ACC112 (cell line): ENCODE data around the gene SCUBE3.
A peak's percentile ranks its signal among the peaks of the same experiment; 100 is the strongest.

Experiments used
- H2AFZ ChIP-seq: fragments of 200-600 bp; sonication (generic); one replicate; pipeline ENCODE4 v1.6.0; 2017; ENCODE audit warnings: antibody characterized with exemption, low read length; ENCODE audit not compliant: unreplicated experiment
- H3K27ac ChIP-seq: fragments of 200-600 bp; sonication (generic); 2 replicates; pipeline ENCODE4 v1.5.1; 2014; ENCODE audit warnings: low read depth, mild to moderate bottlenecking, antibody characterized with exemption, low read length, moderate library complexity
- H3K27me3 ChIP-seq: fragments of 200-600 bp; sonication (generic); 2 replicates; pipeline ENCODE4 v1.6.1; 2014; ENCODE audit warnings: mild to moderate bottlenecking, antibody characterized with exemption, low read length, moderate library complexity, mixed read lengths; ENCODE audit not compliant: insufficient read depth
- H3K36me3 ChIP-seq: fragments of 200-600 bp; sonication (generic); 2 replicates; pipeline ENCODE4 v1.6.1; 2016; ENCODE audit warnings: mild to moderate bottlenecking, antibody characterized with exemption, low read length, moderate library complexity, mixed read lengths; ENCODE audit not compliant: insufficient read depth
- H3K4me1 ChIP-seq: fragments of 200-600 bp; sonication (generic); one replicate; pipeline ENCODE4 v1.6.1; 2016; ENCODE audit warnings: low read length, mixed read lengths; ENCODE audit not compliant: insufficient read depth, unreplicated experiment, control insufficient read depth
- H3K4me3 ChIP-seq: fragments of 200-600 bp; sonication (generic); 2 replicates; pipeline ENCODE4 v1.5.1; 2014; ENCODE audit warnings: mild to moderate bottlenecking, low read depth, low read length
- H3K79me2 ChIP-seq: fragments of 200-600 bp; sonication (generic); one replicate; pipeline ENCODE4 v1.6.0; 2016; ENCODE audit warnings: low read length; ENCODE audit not compliant: control insufficient read depth, unreplicated experiment, insufficient read depth

The SCUBE3 gene

DNA sequence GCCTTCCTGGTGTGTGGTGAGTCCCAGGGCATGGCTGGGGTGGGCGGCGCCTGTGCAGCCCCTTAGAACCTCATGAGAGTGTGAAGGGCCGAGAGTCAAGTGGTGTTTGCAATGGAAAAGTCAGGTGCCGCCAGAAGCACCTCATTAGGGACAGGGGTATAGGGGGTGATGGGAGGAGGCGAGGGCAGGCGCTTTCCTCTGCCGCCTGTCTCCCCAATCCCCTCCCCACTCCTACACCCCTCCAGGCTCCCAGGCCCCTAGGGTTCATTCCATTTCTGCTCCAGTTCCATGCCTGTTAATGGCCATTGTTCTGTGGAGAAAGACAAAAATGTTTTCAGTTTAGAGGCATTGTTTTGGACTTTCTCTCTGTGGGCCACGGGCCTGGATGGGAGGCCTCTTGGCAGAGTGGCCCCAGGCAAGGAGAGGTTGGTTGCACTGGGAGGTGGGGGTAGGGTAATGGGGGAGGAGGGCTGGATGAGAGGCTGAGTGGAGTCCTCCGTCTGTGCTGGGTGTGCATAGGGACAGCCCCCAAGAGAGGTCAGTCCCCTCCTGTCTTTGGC, 21.4 kb upstream of the SCUBE3 start:
- Histone ChIP-seq H3K4me3 (no peak overlapping the region), H3K79me2 (no peaks in the 10 kb centered on the region), H3K36me3 (no peaks in the 10 kb centered on the region), H3K4me1 (peaks cover 17% of the 10 kb centered on the region), H3K27ac (no peak overlapping the region), H3K27me3 (no peaks in the 10 kb centered on the region), H2AFZ (no peak overlapping the region)

DNA sequence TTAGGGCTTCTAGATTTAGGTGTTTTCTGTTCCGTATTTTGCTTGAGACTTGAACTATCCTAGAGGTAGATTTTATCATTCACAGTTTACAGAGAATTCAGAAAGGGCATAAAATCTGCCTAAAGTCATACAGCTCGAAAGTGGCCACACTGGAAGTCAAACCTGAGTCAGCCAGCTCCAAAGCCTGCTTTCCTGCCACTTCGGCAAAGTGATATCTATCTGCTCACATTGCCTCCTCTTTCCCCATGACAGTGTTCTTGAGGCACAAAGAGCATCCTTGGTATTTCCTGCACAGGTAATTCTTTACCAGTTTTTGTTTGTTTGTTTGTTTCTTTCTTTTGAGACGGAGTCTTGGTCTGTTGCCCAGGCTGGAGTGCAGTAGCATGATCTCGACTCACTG, 19.4 kb upstream of the SCUBE3 start:
- H2AFZ ChIP-seq: no peak overlapping the region
- peaks cover 17% of the 10 kb centered on the region for H3K4me1 ChIP-seq
- H3K79me2 ChIP-seq: no peaks in the 10 kb centered on the region

DNA sequence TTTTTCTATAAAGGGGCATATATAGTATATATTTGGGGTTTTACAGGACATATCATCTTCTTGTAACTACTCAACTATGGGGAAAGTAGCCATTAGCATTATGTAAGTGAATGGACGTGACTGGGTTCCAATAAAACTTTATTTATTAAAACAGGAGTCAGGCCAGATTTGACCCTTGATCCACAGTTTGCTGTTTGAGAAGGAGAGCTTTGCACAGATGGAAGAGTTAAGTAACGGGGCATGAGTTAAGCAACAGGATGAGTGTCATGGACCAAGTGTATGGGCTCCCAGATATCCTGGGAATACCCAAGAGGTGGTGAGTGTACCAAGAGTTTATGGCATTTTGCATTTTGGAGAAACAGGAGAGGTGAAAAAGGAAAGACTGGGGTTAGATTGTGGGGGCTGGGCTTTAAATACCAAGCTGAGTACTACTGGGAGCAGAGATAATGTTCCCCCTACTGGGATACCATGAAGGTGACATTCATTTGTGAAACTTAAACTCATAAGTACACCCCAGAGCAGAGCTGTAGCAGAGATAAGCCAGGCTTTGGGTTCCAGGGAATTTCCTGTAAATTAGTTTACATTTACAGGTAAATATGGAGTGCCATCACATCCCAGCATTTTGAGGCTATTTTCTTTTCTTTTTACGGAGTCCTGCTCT, 18.5 kb upstream of the SCUBE3 start:
- H2AFZ ChIP-seq: no peak overlapping the region
- no peak overlapping the region for H3K4me3 ChIP-seq
- no peaks in the 10 kb centered on the region for H3K27me3 ChIP-seq
- no peak overlapping the region for H3K27ac ChIP-seq
- H3K36me3 ChIP-seq: no peaks in the 10 kb centered on the region
- peaks cover 14% of the 10 kb centered on the region for H3K4me1 ChIP-seq
- no peaks in the 10 kb centered on the region for H3K79me2 ChIP-seq

More for the DNA sequence above, 19.4 kb upstream of the SCUBE3 start:
- H3K27me3 ChIP-seq: no peaks in the 10 kb centered on the region
- no peak overlapping the region for H3K4me3 ChIP-seq
- no peak overlapping the region for H3K27ac ChIP-seq
- no peaks in the 10 kb centered on the region for H3K36me3 ChIP-seq

DNA sequence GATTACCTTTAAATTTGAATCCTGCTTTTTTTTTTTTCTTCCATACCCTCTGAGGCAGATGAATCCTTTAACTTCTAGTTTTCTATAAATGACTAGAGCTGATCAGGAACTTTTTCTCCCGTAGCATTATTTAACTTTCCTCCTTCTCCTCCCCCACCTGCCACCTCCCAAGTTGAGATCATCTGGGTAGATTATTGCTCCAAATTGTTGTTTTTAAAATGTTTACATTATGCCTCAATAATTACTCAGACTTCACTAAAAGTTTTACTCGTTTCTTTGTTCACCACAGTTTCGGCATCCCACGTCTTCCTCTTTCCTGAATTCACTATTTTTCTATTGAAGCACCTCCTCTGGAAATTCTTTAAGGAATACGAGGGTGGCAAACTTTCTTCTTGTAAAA, 16.6 kb upstream of the SCUBE3 start:
- Histone ChIP-seq H3K79me2 (no peaks in the 10 kb centered on the region), H3K27me3 (no peaks in the 10 kb centered on the region), H3K27ac (peak overlapping the region; percentile 50), H2AFZ (peak overlapping the region; percentile 43), H3K36me3 (no peaks in the 10 kb centered on the region), H3K4me1 (peaks cover 12% of the 10 kb centered on the region), H3K4me3 (peak overlapping the region; percentile 42)

DNA sequence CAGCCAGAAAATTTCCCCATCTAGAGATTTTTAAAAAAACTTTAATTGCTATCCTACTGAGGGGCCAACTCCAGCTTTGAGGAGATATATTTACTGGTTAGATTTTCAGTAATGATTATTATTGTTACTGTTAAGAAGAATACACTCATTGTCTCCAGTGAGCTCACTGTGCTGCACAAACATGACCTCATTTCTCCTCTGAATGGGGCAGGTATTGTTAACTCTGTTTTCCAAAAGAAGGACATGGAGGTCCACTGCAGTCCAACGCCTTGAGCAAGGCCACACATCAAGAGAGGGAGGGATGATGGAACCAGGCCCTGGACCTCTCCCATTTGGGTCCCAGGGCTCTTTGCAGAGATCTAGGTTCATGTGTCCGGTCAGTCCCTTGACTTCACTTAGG, 13.9 kb upstream of the SCUBE3 start:
- Histone ChIP-seq H3K4me3 (no peak overlapping the region), H3K27ac (no peak overlapping the region), H2AFZ (no peak overlapping the region), H3K36me3 (no peaks in the 10 kb centered on the region), H3K4me1 (peaks cover 20% of the 10 kb centered on the region), H3K27me3 (no peaks in the 10 kb centered on the region), H3K79me2 (no peaks in the 10 kb centered on the region)

DNA sequence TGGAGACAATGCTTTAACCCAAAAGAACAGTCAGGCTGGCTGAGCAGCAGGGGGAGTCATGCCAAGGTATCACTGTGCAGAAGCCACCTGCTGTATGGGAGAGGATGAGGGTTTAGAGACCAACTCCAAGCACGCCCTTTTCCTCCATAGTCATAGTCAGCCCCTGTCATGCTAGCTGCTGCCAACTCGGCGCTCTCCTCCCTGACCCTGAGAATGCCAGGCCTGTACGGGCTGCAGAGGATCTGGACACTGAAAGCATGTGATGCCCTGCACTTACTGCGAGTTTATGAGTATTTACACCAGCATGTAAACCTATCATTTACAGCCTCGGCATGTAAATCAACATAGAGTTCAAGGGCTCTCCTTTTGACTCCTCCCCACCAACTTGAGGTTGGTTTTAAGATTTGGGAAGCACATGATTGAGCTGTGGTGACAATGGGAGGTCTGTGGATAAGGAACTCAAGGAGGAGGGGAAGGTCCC, 11.7 kb upstream of the SCUBE3 start:
- no peaks in the 10 kb centered on the region for H3K79me2 ChIP-seq
- H3K27me3 ChIP-seq: no peaks in the 10 kb centered on the region
- no peak overlapping the region for H3K4me3 ChIP-seq
- no peak overlapping the region for H3K27ac ChIP-seq
- H3K4me1 ChIP-seq: peaks cover 20% of the 10 kb centered on the region
- no peak overlapping the region for H2AFZ ChIP-seq
- H3K36me3 ChIP-seq: no peaks in the 10 kb centered on the region

DNA sequence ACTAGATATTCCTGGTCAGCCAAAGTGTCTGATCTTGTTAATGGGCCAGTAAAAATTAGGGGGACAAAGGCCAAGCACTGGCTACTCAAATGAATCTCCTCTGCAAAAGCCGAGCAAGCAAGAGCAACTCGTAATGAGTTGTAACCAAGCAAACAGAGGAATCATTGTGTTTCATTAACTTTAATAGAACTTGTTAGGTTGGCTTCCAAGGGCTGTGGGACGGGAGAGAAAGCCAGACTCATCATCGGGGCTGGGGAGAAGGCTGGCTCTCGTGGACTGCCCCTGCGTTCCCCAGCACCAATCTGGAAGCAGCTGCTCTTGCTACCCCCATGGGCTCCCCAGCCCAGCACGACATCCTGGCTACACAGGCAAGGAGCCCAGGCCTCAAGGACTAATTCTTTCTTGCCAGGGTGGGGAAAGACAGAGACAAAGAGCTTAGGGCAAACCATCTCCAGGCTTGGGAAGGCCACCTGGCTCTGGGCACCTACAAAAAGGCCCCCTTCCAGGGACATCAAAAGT, 10.5 kb upstream of the SCUBE3 start:
- Histone ChIP-seq H3K36me3 (no peaks in the 10 kb centered on the region), H3K27ac (no peak overlapping the region), H3K27me3 (no peaks in the 10 kb centered on the region), H2AFZ (no peak overlapping the region), H3K4me1 (peaks cover 20% of the 10 kb centered on the region), H3K4me3 (no peak overlapping the region), H3K79me2 (no peaks in the 10 kb centered on the region)

DNA sequence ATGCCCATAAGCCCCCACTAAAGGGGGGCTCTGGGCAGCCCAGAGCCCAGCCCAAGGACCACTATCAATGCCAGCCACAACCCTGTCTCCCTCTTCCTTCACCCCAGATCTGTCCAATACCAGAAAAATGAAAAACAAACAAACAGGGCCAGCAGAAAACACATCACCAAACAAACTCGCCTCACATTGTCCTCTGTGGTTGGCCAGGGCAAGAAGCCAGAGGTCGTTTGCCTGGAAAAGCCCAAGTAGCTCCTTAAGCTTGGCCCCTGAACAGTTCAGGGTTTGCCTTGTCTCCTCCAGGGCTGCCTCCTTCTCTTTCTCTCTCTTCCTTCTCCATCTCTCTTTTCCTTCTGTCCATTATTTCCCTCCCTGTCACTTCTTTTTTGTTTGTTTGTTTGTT, 10.1 kb upstream of the SCUBE3 start:
- Histone ChIP-seq H3K4me1 (peaks cover 20% of the 10 kb centered on the region), H3K4me3 (no peak overlapping the region), H3K27me3 (no peaks in the 10 kb centered on the region), H3K36me3 (no peaks in the 10 kb centered on the region), H3K79me2 (no peaks in the 10 kb centered on the region), H2AFZ (no peak overlapping the region), H3K27ac (no peak overlapping the region)

DNA sequence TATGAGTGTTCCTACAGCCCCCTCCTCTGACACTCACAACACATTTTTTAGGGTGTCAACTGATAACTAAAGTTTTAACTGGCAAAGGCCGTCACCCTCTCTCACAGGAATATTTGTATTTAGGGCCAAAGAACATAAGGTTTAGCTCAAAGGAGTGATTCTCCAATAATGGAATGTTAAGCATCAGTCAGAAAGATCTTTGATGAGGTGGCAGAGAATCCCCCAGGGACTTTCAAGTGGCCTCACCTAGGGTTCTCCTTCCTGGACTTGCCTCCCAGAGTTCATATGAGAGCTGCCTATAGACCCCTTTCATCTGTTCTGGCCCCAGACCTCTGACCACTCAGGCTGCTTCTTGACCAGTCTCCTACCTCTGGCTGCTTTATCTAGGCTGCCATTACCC, 7.4 kb upstream of the SCUBE3 start:
- Histone ChIP-seq H3K27ac (no peak overlapping the region), H2AFZ (no peak overlapping the region), H3K4me3 (no peak overlapping the region), H3K79me2 (no peaks in the 10 kb centered on the region), H3K27me3 (no peaks in the 10 kb centered on the region), H3K36me3 (no peaks in the 10 kb centered on the region), H3K4me1 (peaks cover 20% of the 10 kb centered on the region)

DNA sequence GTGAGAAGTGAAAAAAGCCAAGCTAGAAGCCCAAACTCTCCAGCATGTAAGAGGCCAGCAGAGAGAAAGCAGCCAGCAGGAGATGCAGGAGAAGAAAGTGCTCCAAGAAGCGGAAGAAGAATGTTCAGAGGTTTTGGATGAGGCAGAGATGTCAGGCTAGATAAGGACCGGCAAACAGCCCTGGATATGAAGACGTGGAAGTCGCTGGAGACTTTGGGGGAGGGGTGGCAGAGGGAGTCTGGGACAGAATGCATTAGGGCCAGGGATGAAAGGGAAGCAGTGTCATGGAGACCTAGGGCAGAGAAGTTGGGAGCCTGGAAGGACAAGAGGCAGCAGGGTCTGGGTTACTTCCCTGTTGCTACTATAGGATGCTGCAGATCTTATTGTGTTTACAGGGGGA, 5.3 kb upstream of the SCUBE3 start:
- no peak overlapping the region for H3K27ac ChIP-seq
- peaks cover 14% of the 10 kb centered on the region for H3K27me3 ChIP-seq
- H3K36me3 ChIP-seq: no peaks in the 10 kb centered on the region
- peaks cover 25% of the 10 kb centered on the region for H3K4me1 ChIP-seq
- H3K79me2 ChIP-seq: no peaks in the 10 kb centered on the region
- no peak overlapping the region for H3K4me3 ChIP-seq
- H2AFZ ChIP-seq: no peak overlapping the region

DNA sequence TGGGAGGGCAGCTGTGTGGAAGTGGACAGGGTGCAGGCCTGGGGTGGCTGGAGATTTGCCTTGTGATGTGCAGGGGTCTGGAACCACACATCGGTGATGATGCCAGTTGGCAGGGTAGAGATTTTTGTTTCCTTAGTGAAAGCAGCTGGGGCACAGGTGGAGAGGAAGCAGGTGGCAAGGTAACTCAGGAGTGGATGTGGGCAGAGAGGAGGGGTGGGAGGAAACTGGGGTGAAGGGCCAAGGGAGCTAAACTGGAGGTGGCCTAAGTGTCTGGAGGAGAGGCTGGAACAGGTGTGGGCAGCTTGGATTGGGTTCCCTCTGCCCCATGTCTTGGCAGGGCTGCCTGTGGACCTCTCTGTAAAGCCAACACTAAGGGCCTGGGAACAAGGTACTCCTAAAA, 4.7 kb upstream of the SCUBE3 start:
- H2AFZ ChIP-seq: no peak overlapping the region
- H3K79me2 ChIP-seq: no peaks in the 10 kb centered on the region
- H3K27me3 ChIP-seq: peaks cover 15% of the 10 kb centered on the region

More for the DNA sequence above, 4.7 kb upstream of the SCUBE3 start:
- Histone ChIP-seq H3K27ac (no peak overlapping the region), H3K4me1 (peaks cover 20% of the 10 kb centered on the region), H3K36me3 (no peaks in the 10 kb centered on the region), H3K4me3 (no peak overlapping the region)
